Skeletal muscle satellite cell (primary cell): ENCODE results near the gene TMEM270.

Source experiments
- H3K27me3 ChIP-seq: 2 replicates; pipeline ENCODE4 v1.7.0; 2013; ENCODE audit warnings: low read length; ENCODE audit not compliant: control insufficient read depth, insufficient read depth
- H3K36me3 ChIP-seq: 2 replicates; pipeline ENCODE4 v1.7.0; 2013; ENCODE audit warnings: mild to moderate bottlenecking, control low read depth, low read length; ENCODE audit not compliant: insufficient read depth
- H3K4me1 ChIP-seq: 2 replicates; pipeline ENCODE4 v1.7.0; 2013; ENCODE audit warnings: low read length; ENCODE audit not compliant: control insufficient read depth, insufficient read depth
- H3K4me2 ChIP-seq: 2 replicates; pipeline ENCODE4 v1.7.0; 2013; ENCODE audit warnings: mild to moderate bottlenecking, low read length
- H3K4me3 ChIP-seq: 2 replicates; pipeline ENCODE4 v1.7.0; 2013; ENCODE audit warnings: low read length
- H3K9ac ChIP-seq: 2 replicates; pipeline ENCODE4 v1.7.0; 2013; ENCODE audit warnings: mild to moderate bottlenecking, low read depth, low read length, moderate library complexity
- H3K9me3 ChIP-seq: replicated peaks from 2 replicates; pipeline ENCODE4 v1.7.0; 2013; ENCODE audit warnings: mild to moderate bottlenecking, control low read depth, low read length

The TMEM270 gene

DNA sequence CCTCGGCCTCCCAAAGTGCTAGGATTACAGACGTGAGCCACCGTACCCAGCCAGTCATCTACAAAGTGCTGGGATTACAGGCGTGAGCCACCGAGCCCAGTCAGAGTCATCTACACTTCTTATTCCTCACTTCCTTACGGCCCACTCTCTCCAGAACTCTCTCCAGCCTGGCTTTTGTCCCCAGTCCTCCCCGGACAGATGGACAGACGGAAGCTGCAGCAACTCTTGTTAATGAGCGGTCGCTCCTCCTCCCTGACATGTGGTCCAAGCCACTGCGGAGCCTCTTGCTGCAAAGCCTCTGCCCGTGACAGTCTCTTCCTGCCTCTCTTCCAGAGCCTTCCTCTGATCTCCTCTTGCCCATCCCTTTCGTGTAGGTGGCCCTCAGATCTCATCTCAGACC is 45.9 kb downstream of the TMEM270 start:
- no peaks in the 10 kb centered on the region for H3K9me3 ChIP-seq
- peaks cover 14% of the 10 kb centered on the region for H3K27me3 ChIP-seq
- H3K36me3 ChIP-seq, result no peaks in the 10 kb centered on the region
- peaks cover 9% of the 10 kb centered on the region for H3K4me1 ChIP-seq
- H3K9ac ChIP-seq, result no peak overlapping the region
- no peak overlapping the region for H3K4me3 ChIP-seq
- H3K4me2 ChIP-seq, result no peak overlapping the region

DNA sequence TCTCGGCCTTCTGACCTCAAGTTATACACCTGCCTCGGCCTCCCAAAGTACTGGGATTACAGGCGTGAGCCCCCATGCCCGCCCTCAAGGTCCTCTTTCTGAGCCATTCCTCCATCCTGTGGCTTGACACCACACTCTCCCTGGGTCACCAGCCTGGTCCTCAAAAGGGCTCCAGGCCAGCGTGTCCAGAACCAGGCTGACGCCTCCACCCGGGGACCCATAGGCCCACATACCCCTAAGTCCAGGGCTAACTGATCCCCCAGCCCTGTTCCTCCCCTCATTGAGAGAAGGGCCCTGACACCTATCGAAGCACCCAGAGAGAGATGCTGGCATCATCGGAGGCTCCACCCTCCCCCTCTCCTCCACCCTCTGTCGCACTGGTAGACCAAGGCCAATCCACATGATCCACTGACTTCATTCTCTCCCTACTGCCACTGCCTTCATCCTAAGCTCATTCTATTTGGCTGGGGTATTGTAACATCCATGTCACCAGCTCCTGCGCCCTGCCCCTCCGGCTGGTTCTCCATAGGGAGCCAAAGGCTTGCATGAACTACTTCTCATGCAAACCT is 46.7 kb downstream of the TMEM270 start:
- peaks cover 14% of the 10 kb centered on the region for H3K27me3 ChIP-seq
- no peak overlapping the region for H3K4me3 ChIP-seq
- H3K9me3 ChIP-seq, result no peaks in the 10 kb centered on the region
- H3K4me1 ChIP-seq, result peaks cover 9% of the 10 kb centered on the region
- H3K4me2 ChIP-seq, result no peak overlapping the region
- H3K36me3 ChIP-seq, result no peaks in the 10 kb centered on the region
- no peak overlapping the region for H3K9ac ChIP-seq

DNA sequence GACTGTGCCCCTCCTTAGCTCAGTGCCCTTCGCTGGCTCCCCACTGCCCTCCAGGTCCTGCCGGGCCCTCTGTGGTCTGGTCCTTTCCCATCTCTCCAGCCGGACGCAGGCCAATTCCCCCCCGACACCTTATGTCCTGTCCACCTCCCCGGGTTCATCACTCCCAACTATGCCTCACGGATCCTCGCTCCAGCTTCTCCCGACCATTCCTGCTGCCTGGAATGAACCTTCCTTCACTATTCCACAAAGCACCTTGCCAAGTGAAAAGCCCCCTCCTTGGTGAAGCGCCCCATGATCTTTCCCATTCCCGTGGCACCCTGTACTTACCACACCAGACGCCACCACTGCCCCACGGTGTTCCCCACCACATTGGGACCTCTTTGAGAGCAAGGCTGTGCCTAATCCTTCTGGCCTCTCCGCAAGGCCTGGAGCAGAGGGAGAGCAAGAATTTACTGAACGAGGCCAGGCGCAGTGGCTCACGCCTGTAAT is 47.2 kb downstream of the TMEM270 start:
- Histone ChIP-seq H3K36me3 (no peaks in the 10 kb centered on the region), H3K4me2 (no peak overlapping the region), H3K27me3 (peaks cover 14% of the 10 kb centered on the region), H3K9me3 (no peaks in the 10 kb centered on the region), H3K4me1 (peaks cover 9% of the 10 kb centered on the region), H3K4me3 (no peak overlapping the region), H3K9ac (no peak overlapping the region)

DNA sequence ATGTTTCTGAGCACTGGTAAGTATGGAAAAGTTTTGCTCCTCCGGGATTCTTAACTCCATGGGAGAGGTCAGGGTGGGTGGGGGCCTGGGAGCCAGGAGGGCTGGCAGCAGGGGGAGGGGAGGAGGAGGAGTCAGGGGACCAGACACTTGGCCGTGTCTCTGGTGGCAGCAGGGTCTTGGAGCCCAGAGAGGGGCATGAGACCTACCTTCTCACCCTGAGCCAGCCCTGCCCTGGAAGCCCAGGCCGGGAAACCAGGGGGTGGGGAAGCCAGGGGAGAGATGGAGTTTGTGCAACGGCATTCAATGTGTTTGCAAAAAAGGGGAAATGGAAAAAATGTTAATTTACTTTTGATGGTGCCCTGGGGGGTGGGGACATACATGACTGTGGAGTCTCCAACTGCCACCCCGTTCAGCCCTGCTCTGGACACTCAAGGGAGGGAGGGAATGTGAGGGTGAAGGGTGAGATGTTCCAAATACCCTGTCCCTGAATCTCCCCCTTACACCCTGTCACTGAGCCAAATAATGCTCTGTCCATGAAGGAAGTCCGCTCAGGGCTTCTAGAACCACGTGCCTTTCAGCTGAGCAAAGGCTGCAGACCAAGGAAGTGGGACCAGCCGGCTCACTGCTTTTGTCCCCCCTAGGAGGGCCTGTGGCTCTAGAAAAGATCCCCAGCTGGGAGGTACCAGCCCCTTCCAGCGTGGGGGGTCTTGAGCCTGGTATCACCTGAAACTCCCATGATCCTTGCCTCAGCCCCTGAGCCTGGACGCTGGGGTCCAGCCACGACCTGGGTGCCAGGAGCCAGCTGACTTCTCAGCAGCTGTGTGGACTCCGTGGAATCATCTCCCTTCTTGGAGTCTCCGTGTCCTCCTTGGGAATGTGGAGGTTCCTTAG is 48.3 kb downstream of the TMEM270 start:
- no peak overlapping the region for H3K9ac ChIP-seq
- peaks cover 14% of the 10 kb centered on the region for H3K27me3 ChIP-seq

DNA sequence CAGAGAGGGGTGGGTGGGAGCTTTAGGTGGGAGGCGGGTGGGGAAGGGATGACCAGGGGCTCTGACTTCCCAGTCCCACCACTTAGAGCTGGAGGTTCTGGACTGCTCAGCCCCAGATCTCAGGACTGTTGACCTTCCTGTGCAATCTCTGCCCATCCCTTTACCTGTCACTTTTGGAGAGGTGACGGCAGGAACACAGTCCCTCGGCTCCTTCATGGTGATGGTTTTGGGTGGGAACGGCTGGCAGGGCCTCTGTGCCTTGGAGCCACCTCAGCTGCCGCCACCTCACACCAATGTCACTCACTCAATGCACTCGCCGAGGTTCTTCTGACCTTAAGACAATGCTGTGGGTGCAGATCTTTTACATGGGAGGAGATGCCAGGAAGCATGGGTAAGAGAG is 49.0 kb downstream of the TMEM270 start:
- peaks cover 14% of the 10 kb centered on the region for H3K27me3 ChIP-seq
- H3K36me3 ChIP-seq, result no peaks in the 10 kb centered on the region
- no peak overlapping the region for H3K4me2 ChIP-seq
- H3K4me1 ChIP-seq, result peaks cover 4% of the 10 kb centered on the region
- H3K4me3 ChIP-seq, result no peak overlapping the region
- H3K9ac ChIP-seq, result no peak overlapping the region
- H3K9me3 ChIP-seq, result no peaks in the 10 kb centered on the region

More for the DNA sequence above, 48.3 kb downstream of the TMEM270 start:
- Histone ChIP-seq H3K4me3 (no peak overlapping the region), H3K4me1 (peaks cover 9% of the 10 kb centered on the region), H3K9me3 (no peaks in the 10 kb centered on the region), H3K4me2 (no peak overlapping the region), H3K36me3 (no peaks in the 10 kb centered on the region)

DNA sequence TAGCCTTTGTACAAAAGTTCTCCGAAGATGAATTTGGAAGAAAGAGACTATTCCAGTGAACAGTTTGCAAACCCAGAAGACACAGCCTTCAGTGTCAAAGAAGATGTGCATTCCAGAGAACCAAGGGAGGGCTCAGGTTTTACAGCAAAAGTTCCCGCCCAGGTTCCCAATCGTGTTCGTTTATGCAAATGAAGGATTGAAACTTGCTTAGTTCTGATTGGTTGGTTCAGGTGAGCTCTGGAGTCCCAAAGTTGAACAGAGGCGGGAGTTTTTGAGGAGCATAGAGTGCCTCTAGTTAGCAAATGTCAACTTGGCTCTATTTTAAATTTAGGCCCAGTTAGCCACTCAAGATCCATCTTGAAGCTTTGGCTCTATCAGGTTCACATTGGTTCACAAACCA is 51.3 kb downstream of the TMEM270 start:
- H3K9ac ChIP-seq, result no peak overlapping the region
- peaks cover 14% of the 10 kb centered on the region for H3K27me3 ChIP-seq
- H3K36me3 ChIP-seq, result no peaks in the 10 kb centered on the region
- no peaks in the 10 kb centered on the region for H3K9me3 ChIP-seq
- no peak overlapping the region for H3K4me3 ChIP-seq
- no peaks in the 10 kb centered on the region for H3K4me1 ChIP-seq
- H3K4me2 ChIP-seq, result no peak overlapping the region
